Measurements from ENCODE around the gene PARP15. TPM values are rescaled to one million over a fixed set of nuclear protein-coding genes. Genes with fewer than 3 reads are reported as not detected.
"Not testable (repeated sequence)": the region's sequence is repeated elsewhere in the genome, so short reads cannot be mapped to it uniquely, and the experiment has no call there.

The PARP15 gene
- total RNA-seq, 1 experiment from 2014 or later = 0.10 TPM

DNA sequence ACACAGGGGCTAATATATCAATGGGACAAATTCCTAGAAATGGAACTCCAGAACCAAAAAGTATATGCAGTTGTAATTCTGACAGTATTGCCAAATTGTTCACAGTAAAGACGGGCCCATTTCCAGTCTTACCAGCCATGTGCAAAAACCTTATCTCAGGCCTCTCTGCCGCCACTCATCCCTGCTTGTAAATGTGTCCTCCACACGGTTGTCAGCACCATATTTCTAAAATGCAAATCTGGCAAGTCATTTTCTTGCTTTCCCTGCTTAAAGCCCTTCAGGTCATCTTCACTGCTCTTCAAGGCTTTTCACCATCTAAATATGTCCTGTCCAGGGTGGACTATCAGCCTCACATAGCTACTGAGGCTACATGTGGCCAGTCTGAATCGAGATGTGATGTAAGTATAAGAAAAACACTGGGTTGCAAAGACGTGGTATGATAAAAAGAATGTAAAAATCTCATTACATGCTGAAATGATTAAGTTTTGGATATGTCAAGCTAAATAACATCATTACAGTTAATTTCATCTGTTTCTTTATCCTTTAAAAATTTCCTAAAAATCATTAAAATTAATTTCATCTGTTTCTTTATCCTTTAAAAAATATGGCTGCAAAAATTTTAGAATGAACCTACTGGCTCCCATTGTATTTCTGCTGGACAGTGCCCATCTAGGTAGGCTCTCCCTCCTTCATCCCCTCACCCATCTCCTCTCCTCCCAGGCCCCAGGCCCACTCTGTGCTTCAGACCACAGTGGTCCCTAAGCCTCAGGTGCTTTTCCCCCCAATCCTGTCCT is 14.3 kb upstream of the PARP15 start:
- H3K27me3 ChIP-seq = no peaks in the 10 kb centered on the region
- peaks cover 52% of the 10 kb centered on the region for H3K36me3 ChIP-seq
- H3K9me3 ChIP-seq = no peaks in the 10 kb centered on the region
- H3K4me3 ChIP-seq = peak overlapping the region; percentile 82
- no peak for DNase-seq

- no peaks in the 10 kb centered on the region for H3K27me3 ChIP-seq
- no peaks in the 10 kb centered on the region for H3K9me3 ChIP-seq
- H3K4me3 ChIP-seq = peak overlapping the region; percentile 82
- DNase-seq = peak; percentile 27
- peaks cover 52% of the 10 kb centered on the region for H3K36me3 ChIP-seq
Measured at GRCh38 chr3:122563717-122564025, 13.8 kb upstream of the PARP15 start.

GRCh38 chr3:122564155-122564912 is 13.1 kb upstream of the PARP15 start, which contains the start of the genes DTX3L and PARP9:
Gene DTX3L, plus strand, starts transcription at chr3:122564338. Its CDS starts 89 bp downstream, at chr3:122564427.
Gene PARP9, minus strand, starts transcription at chr3:122564300. Its CDS starts 4,680 bp downstream, at chr3:122559620.
- Histone ChIP-seq H3K36me3 (peaks cover 52% of the 10 kb centered on the region), H3K4me3 (peak within 1 kb of the TSS; percentile 82), H3K9me3 (no peaks in the 10 kb centered on the region), H3K27me3 (no peaks in the 10 kb centered on the region)
- peak; percentile 91 for DNase-seq

DNA sequence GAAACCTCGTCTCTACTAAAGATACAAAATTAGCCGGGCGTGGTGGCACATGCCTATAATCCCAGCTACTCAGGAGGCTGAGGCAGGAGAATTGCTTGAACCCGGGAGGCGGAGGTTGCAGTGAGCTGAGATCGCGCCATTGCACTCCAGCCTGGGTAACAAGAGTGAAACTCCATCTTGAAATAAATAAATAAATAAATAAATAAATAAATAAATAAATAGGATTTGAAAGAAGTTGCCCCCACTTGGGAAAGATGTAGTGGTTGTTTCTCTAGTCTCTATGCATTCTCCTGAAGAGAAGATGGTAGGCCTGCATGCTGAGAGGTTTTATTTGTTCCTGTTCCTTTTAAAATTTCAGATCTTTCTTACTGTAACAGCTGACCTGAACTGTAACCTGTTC is 9.3 kb upstream of the PARP15 start:
- not testable (repeated sequence) for DNase-seq, H3K9me3 ChIP-seq, H3K27me3 ChIP-seq, H3K4me3 ChIP-seq
- H3K36me3 ChIP-seq = peaks cover 76% of the 10 kb centered on the region

DNA sequence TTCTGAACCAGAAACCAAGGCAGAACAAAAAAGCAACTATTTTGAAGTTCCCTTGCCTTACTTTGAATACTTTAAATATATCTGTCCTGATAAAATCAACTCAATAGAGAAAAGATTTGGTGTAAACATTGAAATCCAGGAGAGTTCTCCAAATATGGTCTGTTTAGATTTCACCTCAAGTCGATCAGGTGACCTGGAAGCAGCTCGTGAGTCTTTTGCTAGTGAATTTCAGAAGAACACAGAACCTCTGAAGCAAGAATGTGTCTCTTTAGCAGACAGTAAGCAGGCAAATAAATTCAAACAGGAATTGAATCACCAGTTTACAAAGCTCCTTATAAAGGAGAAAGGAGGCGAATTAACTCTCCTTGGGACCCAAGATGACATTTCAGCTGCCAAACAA is 8.7 kb upstream of the PARP15 start:
- Histone ChIP-seq H3K27me3 (no peaks in the 10 kb centered on the region), H3K9me3 (no peaks in the 10 kb centered on the region), H3K4me3 (no peak overlapping the region), H3K36me3 (peaks cover 76% of the 10 kb centered on the region)
- DNase-seq = no peak

DNA sequence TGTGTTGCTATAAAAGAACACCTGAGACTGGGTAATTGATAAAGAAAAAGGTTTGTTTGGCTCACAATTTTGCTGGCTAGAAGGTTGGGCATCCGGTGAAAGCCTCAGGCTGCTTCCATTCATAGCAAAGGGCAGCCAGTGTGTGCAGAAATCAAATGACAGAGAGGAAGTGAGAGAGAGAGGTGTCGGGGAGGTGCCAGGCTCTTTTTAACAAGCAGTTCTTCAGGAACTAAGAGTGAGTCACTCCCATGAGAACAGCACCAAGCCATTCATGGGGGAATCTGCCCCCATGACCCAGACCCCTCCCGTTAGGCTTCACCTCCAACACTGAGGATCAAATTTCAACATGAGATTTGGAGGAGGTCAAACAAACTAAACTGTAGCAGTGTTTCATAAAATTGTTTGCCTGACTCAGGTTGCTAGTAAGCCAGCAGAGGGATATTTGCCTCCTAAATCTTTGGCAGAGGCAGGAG is 4.5 kb upstream of the PARP15 start:
- Histone ChIP-seq H3K9me3 (no peaks in the 10 kb centered on the region), H3K36me3 (peaks cover 54% of the 10 kb centered on the region), H3K4me3 (no peak overlapping the region), H3K27me3 (no peaks in the 10 kb centered on the region)
- peak; percentile 90 for DNase-seq

DNA sequence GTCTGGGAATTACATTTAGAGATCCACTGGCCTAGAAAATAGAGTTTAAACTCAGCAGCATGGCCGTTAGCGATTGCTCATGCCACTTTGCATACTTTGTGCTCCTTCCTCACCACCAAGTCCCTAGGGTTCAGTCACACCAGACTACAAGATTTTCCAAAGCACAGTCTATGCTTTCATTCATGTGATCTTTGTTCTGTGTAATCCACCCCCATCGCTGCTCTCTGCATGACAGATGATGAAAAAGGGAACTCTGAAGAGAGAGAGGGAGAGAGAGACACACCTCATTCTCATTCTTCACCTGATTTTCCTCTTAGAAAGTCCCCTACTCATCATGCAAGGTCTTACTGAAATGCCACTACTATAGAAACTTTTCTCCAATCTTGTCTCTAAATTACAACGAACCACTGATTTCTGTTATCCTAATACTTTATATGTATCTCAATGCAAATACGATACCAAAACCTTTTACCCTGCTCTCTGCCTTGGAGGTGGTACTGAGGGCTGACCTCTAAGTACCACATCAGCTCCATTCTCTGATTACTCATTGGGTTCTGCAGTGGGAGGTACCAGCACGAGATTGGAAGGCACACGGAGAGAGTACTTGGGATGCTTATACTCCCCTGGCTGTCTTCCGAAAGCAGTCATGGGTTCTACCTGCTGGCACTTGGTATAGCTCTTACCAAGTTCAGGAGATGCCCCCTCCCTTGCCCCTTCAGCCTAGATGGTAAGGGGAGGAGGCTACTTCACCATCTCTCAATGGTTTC is 1.1 kb upstream of the PARP15 start:
- H3K9me3 ChIP-seq = peaks cover 3% of the 10 kb centered on the region

DNA sequence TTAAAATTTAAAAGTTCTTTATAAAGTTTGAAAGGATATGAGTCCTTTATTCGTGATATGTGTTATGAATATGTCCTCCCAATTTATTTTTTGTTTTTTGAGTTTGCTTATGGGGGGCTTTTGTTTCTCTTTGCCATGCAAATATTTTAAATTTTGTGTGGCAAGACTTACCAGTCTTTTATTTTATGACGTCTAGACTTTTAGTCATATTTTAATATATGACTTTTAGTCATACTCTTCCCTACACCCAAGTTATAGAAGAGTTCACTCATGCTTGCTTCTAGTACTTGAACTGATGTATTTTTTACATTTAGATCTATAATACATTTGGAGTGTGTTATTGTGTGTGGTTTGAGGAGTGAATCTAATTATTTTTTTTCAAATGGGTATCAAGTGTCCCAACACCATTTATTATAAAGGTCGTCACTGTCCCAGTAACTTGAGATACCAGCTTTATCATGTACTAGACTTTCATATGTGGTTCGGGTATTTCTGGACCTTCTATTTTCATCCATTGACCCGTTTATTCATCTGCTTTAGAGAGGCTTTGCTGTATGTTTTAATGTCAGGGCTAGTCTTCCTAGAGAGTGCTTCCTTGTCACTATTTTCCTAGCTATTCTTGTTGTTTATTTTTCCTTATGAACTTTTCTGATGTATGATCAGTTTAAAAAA is 755 bp downstream of the PARP15 start:
- H3K9me3 ChIP-seq = peaks cover 17% of the 10 kb centered on the region
- no peak for DNase-seq
- H3K4me3 ChIP-seq = no peak overlapping the region
- no peaks in the 10 kb centered on the region for H3K27me3 ChIP-seq
- H3K36me3 ChIP-seq = peaks cover 9% of the 10 kb centered on the region

More for the DNA sequence above, 1.1 kb upstream of the PARP15 start:
- Histone ChIP-seq H3K27me3 (no peaks in the 10 kb centered on the region), H3K36me3 (peaks cover 20% of the 10 kb centered on the region), H3K4me3 (no peak overlapping the region)
- no peak for DNase-seq

GRCh38 chr3:122580470-122580869 is 3.0 kb downstream of the PARP15 start:
- Histone ChIP-seq H3K27me3 (no peaks in the 10 kb centered on the region), H3K36me3 (no peaks in the 10 kb centered on the region; the same call in 1 of the 2 replicates), H3K9me3 (peaks cover 19% of the 10 kb centered on the region), H3K4me3 (no peak overlapping the region)
- no peak for DNase-seq

- no peaks in the 10 kb centered on the region for H3K27me3 ChIP-seq
- no peaks in the 10 kb centered on the region for H3K36me3 ChIP-seq
- no peak overlapping the region for H3K4me3 ChIP-seq
- H3K9me3 ChIP-seq = peaks cover 19% of the 10 kb centered on the region
- DNase-seq = no peak
Measured at GRCh38 chr3:122581622-122582021, 4.2 kb downstream of the PARP15 start.

- Histone ChIP-seq H3K27me3 (no peaks in the 10 kb centered on the region), H3K36me3 (no peaks in the 10 kb centered on the region), H3K4me3 (no peak overlapping the region), H3K9me3 (peaks cover 19% of the 10 kb centered on the region)
- no peak for DNase-seq
Measured at GRCh38 chr3:122582390-122582789, 4.9 kb downstream of the PARP15 start.

DNA sequence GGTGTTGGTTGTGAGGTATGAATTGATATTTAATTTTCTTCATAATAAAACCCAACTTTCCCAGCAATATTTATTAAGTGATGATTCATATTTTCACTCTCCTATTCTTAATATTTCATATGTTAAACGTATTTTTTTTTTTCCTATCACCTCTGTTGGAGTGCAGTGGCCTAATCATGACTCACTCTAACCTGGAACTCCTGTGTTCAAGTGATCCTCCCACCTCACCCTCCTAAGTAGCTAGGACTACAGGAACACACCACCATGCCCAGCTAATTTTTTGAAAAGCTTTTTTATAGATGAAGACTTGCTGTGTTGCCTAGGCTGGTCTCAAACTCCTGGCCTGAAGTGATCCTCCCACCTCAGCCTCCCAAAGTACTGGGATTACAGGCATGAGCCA is 8.6 kb downstream of the PARP15 start:
- Histone ChIP-seq H3K36me3 (no peaks in the 10 kb centered on the region), H3K27me3 (no peaks in the 10 kb centered on the region), H3K9me3 (peaks cover 19% of the 10 kb centered on the region), H3K4me3 (no peak overlapping the region)
- no peak for DNase-seq

GRCh38 chr3:122586773-122587485 is 9.5 kb downstream of the PARP15 start:
- H3K27me3 ChIP-seq = no peaks in the 10 kb centered on the region
- peaks cover 11% of the 10 kb centered on the region for H3K9me3 ChIP-seq
- no peak overlapping the region for H3K4me3 ChIP-seq
- no peak for DNase-seq
- no peaks in the 10 kb centered on the region for H3K36me3 ChIP-seq

GRCh38 chr3:122587572-122587971 is 10.1 kb downstream of the PARP15 start:
- peaks cover 5% of the 10 kb centered on the region for H3K9me3 ChIP-seq
- H3K4me3 ChIP-seq = no peak overlapping the region
- no peak for DNase-seq
- no peaks in the 10 kb centered on the region for H3K36me3 ChIP-seq
- no peaks in the 10 kb centered on the region for H3K27me3 ChIP-seq

DNA sequence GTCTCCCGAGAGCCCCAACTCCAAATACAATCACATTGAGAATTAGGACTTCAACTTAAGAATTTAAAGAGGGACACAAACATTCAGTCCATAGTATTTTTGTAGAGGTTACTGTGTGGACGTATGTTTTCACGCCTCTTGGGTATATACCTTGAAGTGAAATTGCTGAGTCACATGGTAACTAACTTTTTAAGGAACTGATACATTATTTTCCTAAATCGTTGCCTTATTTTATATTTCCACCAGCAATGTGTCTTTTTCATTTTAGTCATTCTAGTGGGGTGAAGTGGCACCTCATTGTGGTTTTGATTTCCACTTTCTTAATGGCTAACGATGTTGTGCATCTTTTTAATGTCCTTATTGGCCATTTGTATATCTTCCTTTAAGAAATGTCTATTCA is 11.8 kb downstream of the PARP15 start:
- no peaks in the 10 kb centered on the region for H3K27me3 ChIP-seq

DNA sequence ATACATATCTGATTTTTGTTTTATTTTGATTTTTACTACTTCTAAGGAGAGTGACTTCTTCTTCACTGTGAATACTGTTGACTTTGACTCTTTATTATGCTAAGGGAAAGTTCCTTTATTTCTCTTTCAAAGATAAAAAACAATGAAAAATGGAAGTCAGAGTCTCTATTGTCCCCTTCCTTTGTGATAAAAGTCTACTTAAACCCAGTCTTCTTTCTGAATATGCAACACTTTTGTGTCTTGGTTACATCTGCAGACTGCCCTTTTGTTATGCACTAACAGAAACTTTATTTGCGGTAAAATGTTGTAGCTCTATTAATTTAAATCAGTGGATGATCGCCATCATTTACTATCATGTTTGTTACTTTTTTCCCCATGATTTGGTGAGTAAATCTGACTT is 13.2 kb downstream of the PARP15 start:
- H3K36me3 ChIP-seq = no peaks in the 10 kb centered on the region
- no peaks in the 10 kb centered on the region for H3K27me3 ChIP-seq
- DNase-seq = no peak
- H3K4me3 ChIP-seq = no peak overlapping the region
- 0 out of 2 replicates have a peak, but pooled peaks cover 2% of the 10 kb centered on the region for H3K9me3 ChIP-seq

More for the DNA sequence above, 11.8 kb downstream of the PARP15 start:
- Histone ChIP-seq H3K4me3 (no peak overlapping the region), H3K36me3 (no peaks in the 10 kb centered on the region), H3K9me3 (no peaks in the 10 kb centered on the region)
- DNase-seq = no peak

Data from MG63 (cell line).